GM12864 (cell line): ENCODE measurements around the gene PCYT2.

Source experiments
- DNase-seq: peaks from one replicate; pipeline ENCODE4 v3.0.0-alpha.2; 2011; ENCODE audit warnings: low read depth
- H3K4me3 ChIP-seq: 2 replicates; pipeline ENCODE4 v1.5.1; 2011; ENCODE audit warnings: mild to moderate bottlenecking, low read depth, low read length, control low read depth
- TF ChIP-seq, protein P1 (sequence below): IDR thresholded peaks from 2 replicates; pipeline ENCODE4 v1.5.1; 2011; ENCODE audit warnings: low read depth, mild to moderate bottlenecking, moderate library complexity, low read length, control low read depth, inconsistent platforms; ENCODE audit errors: missing control alignments

The PCYT2 gene

GRCh38 chr17:81929253-81930141, 18.3 kb upstream of the PCYT2 start:
- H3K4me3 ChIP-seq, result no peak overlapping the region
- DNase-seq, result no peak
- TF ChIP-seq, protein P1, sequence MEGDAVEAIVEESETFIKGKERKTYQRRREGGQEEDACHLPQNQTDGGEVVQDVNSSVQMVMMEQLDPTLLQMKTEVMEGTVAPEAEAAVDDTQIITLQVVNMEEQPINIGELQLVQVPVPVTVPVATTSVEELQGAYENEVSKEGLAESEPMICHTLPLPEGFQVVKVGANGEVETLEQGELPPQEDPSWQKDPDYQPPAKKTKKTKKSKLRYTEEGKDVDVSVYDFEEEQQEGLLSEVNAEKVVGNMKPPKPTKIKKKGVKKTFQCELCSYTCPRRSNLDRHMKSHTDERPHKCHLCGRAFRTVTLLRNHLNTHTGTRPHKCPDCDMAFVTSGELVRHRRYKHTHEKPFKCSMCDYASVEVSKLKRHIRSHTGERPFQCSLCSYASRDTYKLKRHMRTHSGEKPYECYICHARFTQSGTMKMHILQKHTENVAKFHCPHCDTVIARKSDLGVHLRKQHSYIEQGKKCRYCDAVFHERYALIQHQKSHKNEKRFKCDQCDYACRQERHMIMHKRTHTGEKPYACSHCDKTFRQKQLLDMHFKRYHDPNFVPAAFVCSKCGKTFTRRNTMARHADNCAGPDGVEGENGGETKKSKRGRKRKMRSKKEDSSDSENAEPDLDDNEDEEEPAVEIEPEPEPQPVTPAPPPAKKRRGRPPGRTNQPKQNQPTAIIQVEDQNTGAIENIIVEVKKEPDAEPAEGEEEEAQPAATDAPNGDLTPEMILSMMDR, result no peak

DNA sequence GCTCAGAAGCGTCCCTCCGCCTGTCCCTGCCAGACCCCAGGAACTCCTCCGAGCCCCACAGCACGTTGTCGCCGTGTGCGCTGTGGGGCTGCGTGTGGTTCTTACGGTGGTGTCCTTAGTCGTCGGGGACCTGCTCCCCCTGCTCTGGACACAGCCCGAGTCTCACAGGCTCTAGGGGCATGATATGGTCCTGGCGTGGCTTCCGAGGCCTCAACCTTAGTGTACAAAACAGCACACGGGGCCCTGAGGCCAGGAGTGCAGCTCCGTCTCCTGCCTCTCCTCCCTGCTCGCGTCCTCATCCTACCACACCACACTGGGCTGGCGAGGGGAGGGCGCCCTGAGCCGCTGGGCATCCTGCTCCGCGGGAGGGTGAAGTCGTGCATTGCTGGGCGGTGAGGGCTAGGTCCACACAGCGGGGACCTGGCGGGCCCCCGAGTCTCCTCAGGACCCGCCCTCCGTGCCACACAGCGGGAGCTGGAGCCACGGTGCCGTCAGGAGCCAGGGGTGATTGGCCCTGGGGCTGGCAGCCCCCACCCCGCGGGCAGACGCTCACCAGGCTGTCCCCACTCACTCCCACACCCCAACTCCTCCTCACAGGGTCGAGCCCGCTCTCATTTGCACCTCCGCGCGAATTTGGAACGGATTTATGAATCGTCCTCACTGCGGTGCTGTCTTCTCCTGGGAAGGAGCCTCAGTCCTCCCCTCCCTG, 17.5 kb upstream of the PCYT2 start:
- no peak for DNase-seq
- TF ChIP-seq, protein P1, result no peak
- peak overlapping the region; percentile 61 for H3K4me3 ChIP-seq

- peak; percentile 50 for DNase-seq
- TF ChIP-seq, protein P1, result peak; percentile 38
- peak within 1 kb of the TSS; percentile 61 for H3K4me3 ChIP-seq
Observed at GRCh38 chr17:81927653-81928543, 16.7 kb upstream of the PCYT2 start, which contains the start of gene MAFG. Gene MAFG (minus strand): TSS chr17:81927735. CDS start chr17:81923185, 4,550 bp downstream.

DNA sequence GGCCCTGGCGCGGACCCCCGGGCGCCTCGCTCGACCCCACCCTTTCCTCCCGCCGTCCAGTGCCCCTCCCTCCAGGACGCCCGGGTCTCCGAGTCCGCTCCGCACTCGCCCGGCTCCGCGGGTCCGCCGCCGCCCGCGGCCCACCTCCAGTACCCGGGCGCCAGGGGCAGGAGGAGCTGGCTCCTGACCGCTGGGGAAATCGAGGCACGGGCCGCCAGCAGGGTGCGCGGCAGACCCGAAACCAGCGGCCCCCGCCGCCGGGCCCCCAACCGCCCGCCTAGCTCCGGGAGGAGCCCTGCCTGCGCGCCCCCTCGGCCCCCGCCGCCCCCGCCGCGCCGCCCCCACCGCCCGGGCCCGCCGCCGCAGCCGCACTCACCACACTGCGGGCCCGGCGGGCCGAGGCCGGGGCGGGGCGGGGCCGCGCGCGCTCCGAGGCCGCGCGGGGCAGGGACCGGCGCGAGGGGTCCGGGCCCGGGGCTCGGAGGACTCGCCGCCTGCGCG, 16.0 kb upstream of the PCYT2 start:
- H3K4me3 ChIP-seq, result peak overlapping the region; percentile 61
- DNase-seq, result no peak
- TF ChIP-seq, protein P1, result no peak

GRCh38 chr17:81926451-81927151, 15.4 kb upstream of the PCYT2 start:
- peak overlapping the region; percentile 61 for H3K4me3 ChIP-seq
- no peak for DNase-seq
- TF ChIP-seq, protein P1, result no peak
